ENCODE data around the gene CARD10.
"Not testable (repeated sequence)": the region's sequence is repeated elsewhere in the genome, so short reads cannot be mapped to it uniquely, and the experiment has no call there.

The CARD10 gene

DNA sequence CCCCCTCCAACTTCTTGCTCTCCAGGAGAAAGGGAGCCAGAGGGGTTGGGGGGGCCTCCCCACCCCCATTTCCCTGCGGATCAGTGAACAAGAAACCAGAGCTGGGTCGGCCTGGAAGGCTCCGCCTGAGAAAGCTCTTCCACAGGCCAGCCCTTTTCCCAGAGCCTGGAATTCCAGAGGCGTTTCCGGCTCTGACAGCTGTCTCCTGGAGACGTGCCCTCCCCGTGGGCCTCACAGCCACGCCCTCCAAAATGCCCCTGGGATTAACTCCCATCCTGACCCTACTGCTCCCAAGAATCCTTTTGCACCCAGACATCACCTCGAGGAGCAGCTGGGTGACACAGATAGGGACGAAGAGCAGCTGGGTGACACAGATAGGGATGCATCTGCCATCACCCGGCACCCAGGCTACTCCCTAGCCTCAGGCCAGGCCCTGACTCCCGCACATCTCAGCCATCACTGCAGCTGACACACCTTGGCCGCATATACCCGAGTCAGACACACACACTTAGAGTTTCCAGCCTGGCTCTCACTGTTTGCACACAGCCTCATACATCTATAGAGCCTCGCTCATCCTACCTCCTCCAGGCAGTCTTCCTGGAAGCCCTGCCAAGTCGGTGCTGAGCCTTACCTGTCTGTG, 33.4 kb upstream of the CARD10 start:
- ChIA-PET POLR2A (interaction anchor here (4.2 kb wide), 1 partner anchor 8 kb away, joined by 25 read pairs; the partner anchor contains the start of gene CDC42EP1), CTCF (interaction anchor here (0.5 to 1.5 kb wide), 2 partner anchors 9 to 507 kb away, joined by 6 to 8 read pairs; no protein-coding TSS in a partner anchor)
- no peak for DNase-seq (ENCODE audit: extremely low spot score)
- TF ChIP-seq CTBP1 (IDR thresholded peaks at IDR 0.05; ENCODE audit: borderline replicate concordance) (no peak), LEF1 (IDR thresholded peaks at IDR 0.05; ENCODE audit: borderline replicate concordance) (no peak), HDGF (IDR thresholded peaks at IDR 0.05; ENCODE audit: borderline replicate concordance) (no peak), ARNT (IDR thresholded peaks at IDR 0.05) (no peak), BHLHE40 (IDR thresholded peaks at IDR 0.05; ENCODE audit: borderline replicate concordance) (no peak), FOXA1 (IDR thresholded peaks at IDR 0.05) (no peak), SP1 (IDR thresholded peaks at IDR 0.05) (no peak), NFRKB (IDR thresholded peaks at IDR 0.05) (no peak), FOXK2 (IDR thresholded peaks at IDR 0.05) (no peak), TARDBP (IDR thresholded peaks at IDR 0.05) (no peak), FOXM1 (IDR thresholded peaks at IDR 0.05; ENCODE audit: borderline replicate concordance) (no peak), SUZ12 (IDR thresholded peaks at IDR 0.05) (no peak), ZNF384 (IDR thresholded peaks at IDR 0.05) (no peak)
- TF ChIP-seq, protein P1, sequence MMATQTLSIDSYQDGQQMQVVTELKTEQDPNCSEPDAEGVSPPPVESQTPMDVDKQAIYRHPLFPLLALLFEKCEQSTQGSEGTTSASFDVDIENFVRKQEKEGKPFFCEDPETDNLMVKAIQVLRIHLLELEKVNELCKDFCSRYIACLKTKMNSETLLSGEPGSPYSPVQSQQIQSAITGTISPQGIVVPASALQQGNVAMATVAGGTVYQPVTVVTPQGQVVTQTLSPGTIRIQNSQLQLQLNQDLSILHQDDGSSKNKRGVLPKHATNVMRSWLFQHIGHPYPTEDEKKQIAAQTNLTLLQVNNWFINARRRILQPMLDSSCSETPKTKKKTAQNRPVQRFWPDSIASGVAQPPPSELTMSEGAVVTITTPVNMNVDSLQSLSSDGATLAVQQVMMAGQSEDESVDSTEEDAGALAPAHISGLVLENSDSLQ (IDR thresholded peaks at IDR 0.05) = no peak

DNA sequence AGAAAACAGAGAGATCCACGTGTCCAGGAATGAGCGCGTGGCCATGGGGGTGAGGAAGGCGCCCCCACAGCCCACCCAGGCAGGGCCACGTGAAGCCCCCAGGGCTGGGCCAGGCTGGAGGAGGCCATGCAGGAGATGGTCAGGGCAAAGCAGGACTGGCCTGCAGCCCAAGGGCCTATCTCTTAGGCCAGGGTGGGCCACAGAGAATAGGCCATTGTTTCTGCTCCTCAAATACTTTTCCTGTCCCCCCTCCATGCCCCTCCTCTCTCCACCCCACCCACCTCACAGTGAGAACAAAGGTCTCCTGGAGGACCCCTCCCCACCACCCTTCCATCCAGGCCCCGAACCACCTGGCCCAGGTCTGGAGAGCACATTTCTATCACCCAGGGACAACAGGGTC, 32.8 kb upstream of the CARD10 start:
- CTCF ChIA-PET = interaction anchor here (0.8 kb wide), 1 partner anchor 40 kb away, joined by 3 read pairs; no protein-coding TSS in a partner anchor
- DNase-seq (ENCODE audit: extremely low spot score) = no peak
- TF ChIP-seq ZNF384 (IDR thresholded peaks at IDR 0.05) (no peak), ELF4 (IDR thresholded peaks at IDR 0.05) (no peak), CTBP1 (IDR thresholded peaks at IDR 0.05; ENCODE audit: borderline replicate concordance) (no peak)
- POLR2A ChIA-PET = interaction anchor here (4.2 kb wide), 1 partner anchor 9 kb away, joined by 25 read pairs; the partner anchor contains the start of gene CDC42EP1

DNA sequence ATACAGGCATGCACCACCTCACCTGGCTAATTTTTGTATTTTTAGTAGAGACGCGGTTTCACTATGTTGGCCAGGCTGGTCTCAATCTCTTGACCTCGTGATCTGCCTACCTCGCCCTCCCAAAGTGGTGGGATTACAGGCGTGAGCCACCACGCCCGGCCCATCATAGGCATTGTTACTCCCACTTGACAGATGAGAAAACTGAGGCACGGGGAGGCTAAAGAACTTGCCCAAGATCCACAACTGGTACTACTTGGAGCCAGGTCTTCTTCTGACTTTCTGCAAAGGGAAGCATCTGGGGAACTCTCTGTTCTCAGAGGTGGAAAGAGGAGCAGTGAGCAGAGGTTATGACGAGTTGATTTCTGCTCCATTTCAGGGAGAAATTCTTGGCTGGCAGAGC, 31.7 kb upstream of the CARD10 start:
- POLR2A ChIA-PET = interaction anchor here (4.2 kb wide), 1 partner anchor 10 kb away, joined by 25 read pairs; the partner anchor contains the start of gene CDC42EP1
- not testable (repeated sequence) for DNase-seq (ENCODE audit: extremely low spot score)
- CTCF ChIA-PET = interaction anchor here (0.6 to 1.9 kb wide), 3 partner anchors 11 to 14 kb away, joined by 3 to 7 read pairs (median 3); no protein-coding TSS in a partner anchor

DNA sequence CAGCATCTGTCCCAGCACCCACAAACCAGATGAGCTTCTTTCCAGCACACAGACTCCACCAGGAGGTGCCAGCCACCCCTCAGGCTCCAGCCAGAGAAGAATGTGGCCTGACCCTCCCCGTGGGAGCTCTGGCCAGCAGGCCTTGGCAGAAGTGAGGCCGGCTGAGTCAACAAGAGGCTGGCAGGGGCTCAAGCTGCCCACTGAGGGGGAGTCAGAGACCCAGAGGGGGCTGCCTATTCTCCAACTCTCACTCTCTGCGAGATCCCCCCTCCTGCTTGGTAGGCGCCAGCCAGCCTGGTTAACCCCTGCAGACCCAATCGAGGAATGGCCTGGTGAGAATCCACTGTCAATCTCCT, 30.5 kb upstream of the CARD10 start:
- TF ChIP-seq ELF4 (IDR thresholded peaks at IDR 0.05) (no peak), FOXA1 (IDR thresholded peaks at IDR 0.05) (no peak), LEF1 (IDR thresholded peaks at IDR 0.05; ENCODE audit: borderline replicate concordance) (no peak), FOXM1 (IDR thresholded peaks at IDR 0.05; ENCODE audit: borderline replicate concordance) (no peak), SUZ12 (IDR thresholded peaks at IDR 0.05) (no peak), BHLHE40 (IDR thresholded peaks at IDR 0.05; ENCODE audit: borderline replicate concordance) (no peak), ZNF384 (IDR thresholded peaks at IDR 0.05) (no peak), SP1 (IDR thresholded peaks at IDR 0.05) (no peak), TARDBP (IDR thresholded peaks at IDR 0.05) (no peak), L3MBTL2 (conservative IDR thresholded peaks at IDR 0.05) (no peak), FOXK2 (IDR thresholded peaks at IDR 0.05) (no peak), CTBP1 (IDR thresholded peaks at IDR 0.05; ENCODE audit: borderline replicate concordance) (no peak), HDGF (IDR thresholded peaks at IDR 0.05; ENCODE audit: borderline replicate concordance) (no peak), NFRKB (IDR thresholded peaks at IDR 0.05) (no peak), ARNT (IDR thresholded peaks at IDR 0.05) (no peak)
- TF ChIP-seq, protein P1 (IDR thresholded peaks at IDR 0.05) = no peak
- no peak for DNase-seq (ENCODE audit: extremely low spot score)
- CTCF ChIA-PET = interaction anchor here (0.6 to 1.9 kb wide), 3 partner anchors 12 to 54 kb away, joined by 4 to 7 read pairs (median 5); no protein-coding TSS in a partner anchor
- POLR2A ChIA-PET = interaction anchor here (1.0 to 4.2 kb wide), 3 partner anchors 11 to 57 kb away, joined by 3 to 25 read pairs (median 4); partner anchors contain the start of gene CDC42EP1

DNA sequence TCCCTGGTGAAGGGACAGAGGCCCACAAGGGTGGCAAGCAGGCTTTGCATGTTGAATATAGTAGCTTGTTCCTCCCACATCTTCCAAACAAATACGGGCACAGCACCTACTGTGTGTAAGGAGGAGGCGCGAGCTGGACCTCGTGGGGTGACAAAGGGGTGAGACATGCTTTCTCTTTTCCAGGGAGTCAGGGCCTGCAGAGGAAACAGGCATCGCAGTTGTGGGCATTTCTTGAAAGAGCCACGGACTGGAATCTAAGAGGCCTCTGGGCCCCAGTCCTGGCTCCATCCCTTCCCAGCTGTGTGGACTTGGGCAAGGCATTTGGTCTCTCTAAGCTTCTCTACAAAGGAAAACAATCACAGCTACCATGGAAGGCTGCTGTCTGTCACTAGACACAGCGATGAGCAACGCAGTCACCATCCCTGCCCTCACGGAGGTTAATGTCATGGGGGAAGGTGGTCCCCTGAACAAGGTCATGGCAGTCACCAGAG, 28.1 kb upstream of the CARD10 start:
- ChIA-PET POLR2A (interaction anchor here (0.9 to 2.4 kb wide), 5 partner anchors 11 to 45 kb away, joined by 3 to 21 read pairs (median 4); partner anchors contain the start of gene CDC42EP1), CTCF (interaction anchor here (1.0 to 5.3 kb wide), 3 partner anchors 11 to 20 kb away, joined by 4 to 31 read pairs (median 30); no protein-coding TSS in a partner anchor)
- DNase-seq (ENCODE audit: extremely low spot score) = no peak
- TF ChIP-seq ARNT (IDR thresholded peaks at IDR 0.05) (no peak), ELF4 (IDR thresholded peaks at IDR 0.05) (no peak), BHLHE40 (IDR thresholded peaks at IDR 0.05; ENCODE audit: borderline replicate concordance) (no peak), HDGF (IDR thresholded peaks at IDR 0.05; ENCODE audit: borderline replicate concordance) (no peak), ZNF384 (IDR thresholded peaks at IDR 0.05) (no peak), NFRKB (IDR thresholded peaks at IDR 0.05) (no peak), FOXK2 (IDR thresholded peaks at IDR 0.05) (no peak), FOXM1 (IDR thresholded peaks at IDR 0.05; ENCODE audit: borderline replicate concordance) (no peak), FOXA1 (IDR thresholded peaks at IDR 0.05) (no peak), SUZ12 (IDR thresholded peaks at IDR 0.05) (no peak), L3MBTL2 (conservative IDR thresholded peaks at IDR 0.05) (no peak), CTBP1 (IDR thresholded peaks at IDR 0.05; ENCODE audit: borderline replicate concordance) (no peak), TARDBP (IDR thresholded peaks at IDR 0.05) (no peak), LEF1 (IDR thresholded peaks at IDR 0.05; ENCODE audit: borderline replicate concordance) (no peak), SP1 (IDR thresholded peaks at IDR 0.05) (no peak)
- TF ChIP-seq, protein P1 (IDR thresholded peaks at IDR 0.05) = no peak
